ENCODE results near the gene CLEC11A.
"Not testable (repeated sequence)": the region's sequence is repeated elsewhere in the genome, so short reads cannot be mapped to it uniquely, and the experiment has no call there.

The CLEC11A gene

DNA sequence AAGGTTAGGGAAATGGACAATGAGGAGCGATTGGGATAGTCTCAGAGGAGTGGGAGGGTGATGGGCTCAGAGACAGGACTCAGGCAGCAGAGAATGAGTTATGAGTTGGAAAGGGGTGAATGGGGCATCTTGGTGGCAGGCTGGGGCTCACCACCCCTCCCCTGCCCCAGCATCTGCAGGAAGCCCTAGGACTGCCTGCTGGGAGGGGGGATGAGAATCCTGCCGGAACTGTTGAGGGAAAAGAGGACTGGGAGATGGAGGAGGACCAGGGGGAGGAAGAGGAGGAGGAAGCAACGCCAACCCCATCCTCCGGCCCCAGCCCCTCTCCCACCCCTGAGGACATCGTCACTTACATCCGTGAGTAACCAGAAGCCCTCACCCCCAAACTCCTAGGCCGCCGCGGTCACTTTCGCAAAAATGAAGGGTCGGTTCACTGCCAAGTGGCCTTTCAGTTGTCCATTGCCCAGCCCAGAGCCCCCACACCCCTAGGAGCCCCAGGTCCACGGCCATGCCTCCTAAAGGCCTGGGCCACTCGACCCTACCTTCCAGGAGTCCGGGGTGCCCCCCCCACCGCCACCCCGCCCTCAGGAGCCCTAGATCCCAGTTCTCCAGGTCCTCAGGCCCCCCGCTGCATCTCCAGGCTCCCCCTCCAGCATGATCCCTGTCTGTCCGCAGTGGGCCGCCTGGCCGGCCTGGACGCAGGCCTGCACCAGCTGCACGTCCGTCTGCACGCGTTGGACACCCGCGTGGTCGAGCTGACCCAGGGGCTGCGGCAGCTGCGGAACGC lies 764 bp downstream of the CLEC11A start:
- DNase-seq = no peak

DNA sequence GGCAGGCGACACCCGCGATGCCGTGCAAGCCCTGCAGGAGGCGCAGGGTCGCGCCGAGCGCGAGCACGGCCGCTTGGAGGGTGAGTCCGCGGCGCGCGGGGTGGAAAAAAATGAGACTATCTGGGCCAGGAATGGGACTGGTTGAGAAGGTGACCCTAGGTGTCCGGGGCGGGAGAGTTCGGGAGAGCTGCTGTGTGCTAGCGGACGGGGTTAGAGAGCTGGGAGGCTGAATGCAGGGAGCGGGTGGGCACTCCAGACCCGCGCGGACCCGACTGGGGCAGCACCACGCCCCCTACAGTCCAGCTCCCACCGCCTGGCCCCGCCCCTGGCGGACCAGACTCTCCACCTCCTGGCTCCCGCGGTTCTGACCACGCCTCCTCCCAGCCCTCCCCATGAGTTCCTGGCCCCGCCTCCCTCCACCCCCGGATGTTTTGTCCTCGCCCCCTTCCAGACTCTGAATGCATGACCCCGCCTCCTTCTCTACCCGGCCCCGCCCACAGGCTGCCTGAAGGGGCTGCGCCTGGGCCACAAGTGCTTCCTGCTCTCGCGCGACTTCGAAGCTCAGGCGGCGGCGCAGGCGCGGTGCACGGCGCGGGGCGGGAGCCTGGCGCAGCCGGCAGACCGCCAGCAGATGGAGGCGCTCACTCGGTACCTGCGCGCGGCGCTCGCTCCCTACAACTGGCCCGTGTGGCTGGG lies 1.5 kb downstream of the CLEC11A start:
- no peak for DNase-seq

DNA sequence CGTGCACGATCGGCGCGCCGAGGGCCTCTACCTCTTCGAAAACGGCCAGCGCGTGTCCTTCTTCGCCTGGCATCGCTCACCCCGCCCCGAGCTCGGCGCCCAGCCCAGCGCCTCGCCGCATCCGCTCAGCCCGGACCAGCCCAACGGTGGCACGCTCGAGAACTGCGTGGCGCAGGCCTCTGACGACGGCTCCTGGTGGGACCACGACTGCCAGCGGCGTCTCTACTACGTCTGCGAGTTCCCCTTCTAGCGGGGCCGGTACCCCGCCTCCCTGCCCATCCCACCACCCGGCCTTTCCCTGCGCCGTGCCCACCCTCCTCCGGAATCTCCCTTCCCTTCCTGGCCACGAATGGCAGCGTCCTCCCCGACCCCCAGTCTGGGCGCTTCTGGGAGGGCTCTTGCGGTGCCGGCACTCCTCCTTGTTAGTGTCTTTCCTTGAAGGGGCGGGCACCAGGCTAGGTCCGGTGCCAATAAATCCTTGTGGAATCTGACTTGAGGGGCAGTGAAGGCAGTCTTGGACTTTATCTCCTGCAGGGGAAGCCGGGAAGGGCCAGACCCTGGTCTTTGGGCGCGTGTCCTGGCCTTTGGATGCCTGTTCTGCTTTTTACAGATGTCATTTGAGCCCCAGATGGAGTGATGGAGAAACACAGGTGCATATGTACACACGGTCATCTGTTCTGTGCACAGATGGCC lies 2.2 kb downstream of the CLEC11A start:
- no peak for DNase-seq

DNA sequence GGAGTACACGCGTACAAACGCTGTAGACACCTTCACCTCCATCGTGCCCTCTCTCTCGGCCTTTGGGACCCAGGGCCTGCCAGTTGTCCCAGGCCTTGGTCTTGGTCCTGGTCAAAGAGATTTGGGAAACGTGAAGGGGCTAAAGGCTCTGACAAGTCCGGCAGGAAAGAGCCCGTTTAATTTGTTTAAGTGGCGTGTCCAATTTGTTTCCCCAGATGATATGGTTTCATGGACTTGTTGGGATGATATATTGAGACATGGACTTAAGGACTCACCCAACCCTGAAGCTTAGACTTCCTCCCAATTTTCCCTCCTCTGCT lies 2.7 kb downstream of the CLEC11A start:
- DNase-seq = no peak

DNA sequence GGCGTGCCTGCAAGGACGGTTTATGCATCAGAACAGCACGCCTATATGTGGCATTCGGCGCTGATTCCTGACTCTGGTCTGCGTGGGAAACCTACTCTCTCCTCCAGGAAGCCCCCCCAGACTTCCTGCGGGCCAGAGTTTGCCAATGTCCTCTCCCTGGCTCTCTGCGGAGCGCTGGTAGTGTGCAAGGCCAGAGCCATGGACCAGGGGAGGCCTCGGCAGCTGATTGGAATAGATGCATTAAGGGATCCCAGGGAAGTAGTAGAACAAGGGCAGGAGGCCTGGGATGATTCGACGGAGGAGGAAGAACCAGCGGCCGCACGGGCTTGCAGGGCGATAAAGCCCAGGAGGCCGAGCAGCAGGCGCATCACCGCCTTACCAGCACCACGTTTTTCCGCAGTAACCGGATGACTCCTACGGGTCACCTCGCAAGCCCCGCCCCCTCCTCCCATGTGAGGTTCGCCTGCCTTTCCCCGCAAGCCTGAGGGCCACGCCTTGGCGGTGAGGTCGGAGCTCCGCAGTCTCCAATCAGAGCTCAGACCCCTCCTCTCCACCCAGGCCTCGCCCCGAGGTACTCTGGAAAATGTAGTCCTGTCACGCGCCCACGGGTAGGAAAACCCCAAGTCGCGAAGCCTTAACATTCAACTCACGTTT lies 5.0 kb downstream of the CLEC11A start:
- no peak for DNase-seq

DNA sequence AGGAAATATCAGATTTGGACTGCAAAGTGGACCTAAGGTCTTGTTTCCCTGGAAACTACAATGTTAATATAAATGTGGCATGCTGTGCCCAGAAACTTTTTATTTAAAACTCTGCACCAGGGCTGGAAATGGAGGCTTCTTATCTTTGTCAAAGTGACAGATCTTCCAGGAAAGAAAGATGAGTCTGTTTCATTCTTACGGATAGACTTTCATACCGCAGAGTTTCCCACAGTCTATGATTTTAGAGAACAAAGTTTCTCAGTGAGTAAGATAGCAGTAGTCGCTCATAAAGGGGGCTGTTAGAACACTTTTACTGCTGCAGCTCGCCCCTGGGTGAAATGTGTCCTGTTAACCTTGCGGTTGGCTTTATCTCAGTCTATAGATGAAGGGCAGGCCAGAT lies 6.7 kb downstream of the CLEC11A start:
- no peak for DNase-seq

DNA sequence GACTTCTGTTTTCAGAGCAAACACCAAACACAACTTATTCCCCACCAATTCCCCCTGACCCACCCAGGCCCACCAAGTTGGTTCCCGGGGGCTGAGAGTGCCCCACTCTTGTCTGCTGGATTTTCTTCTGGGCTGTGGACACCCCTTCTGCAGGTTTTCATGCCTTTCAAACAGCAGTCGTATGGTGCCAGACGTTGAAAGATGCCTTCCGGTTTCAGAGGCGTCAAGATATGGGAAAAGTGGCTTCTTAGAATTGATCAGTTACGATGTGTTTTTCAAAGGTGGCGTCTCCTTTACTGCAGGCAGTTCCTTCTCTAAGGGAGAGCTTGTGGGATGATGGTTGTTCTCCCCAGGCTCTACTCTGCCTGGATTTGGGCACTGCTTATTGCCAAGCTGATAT lies 12.7 kb downstream of the CLEC11A start:
- no peak for DNase-seq

DNA sequence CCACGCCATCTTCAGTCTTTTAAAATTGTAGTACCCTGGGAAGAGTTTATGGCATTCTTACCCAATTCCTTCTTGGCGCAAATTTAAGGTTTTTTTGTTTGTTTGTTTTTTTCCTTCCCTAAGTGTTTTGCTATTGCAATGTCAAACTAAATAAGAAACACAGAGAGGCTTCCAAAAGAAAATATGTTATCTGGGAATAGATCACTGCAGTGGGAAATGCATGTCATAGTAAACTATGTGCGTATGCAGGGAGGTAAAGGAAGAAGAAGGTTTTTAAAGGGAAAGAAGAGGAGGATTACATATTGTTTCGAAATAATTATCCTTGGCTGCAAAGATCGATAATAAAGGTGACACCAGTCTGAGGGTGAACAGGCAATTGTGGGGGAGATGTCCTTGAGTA lies 13.2 kb downstream of the CLEC11A start:
- DNase-seq = no peak

DNA sequence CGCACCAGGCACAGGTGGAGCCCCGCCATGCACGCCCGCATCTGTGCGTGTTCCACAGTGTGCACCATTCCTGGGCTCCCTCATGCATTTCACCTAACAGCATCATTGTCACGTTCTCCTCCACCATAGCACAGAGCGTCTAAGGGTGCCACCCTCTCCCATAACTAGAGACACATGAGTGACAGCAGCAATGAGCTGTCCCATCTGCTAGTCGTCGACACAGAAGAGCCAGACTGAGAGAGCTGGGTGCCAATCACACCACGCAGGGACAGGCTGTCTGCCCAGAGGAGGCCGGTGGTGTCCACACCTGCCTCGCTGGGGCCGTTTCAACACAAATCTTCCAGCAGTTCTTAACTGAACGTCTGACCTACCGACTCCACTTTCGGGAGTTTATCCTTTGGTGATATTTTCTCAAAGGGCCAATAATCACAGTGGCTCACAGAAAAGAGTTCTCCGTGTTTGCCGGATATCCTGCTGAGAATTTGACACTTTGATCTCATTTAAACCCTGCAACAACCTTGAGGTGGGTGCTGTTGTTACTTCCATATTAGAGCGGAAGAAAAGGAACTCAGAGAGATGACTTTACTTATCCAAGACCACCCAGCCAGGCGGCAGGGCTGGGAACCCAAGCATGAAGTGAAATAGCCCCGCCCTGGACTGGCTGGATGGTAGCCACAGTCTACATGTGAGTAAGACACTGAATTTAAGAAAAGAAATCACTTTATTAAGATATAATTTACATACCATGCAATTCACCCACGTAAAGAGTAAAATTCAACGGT lies 16.2 kb downstream of the CLEC11A start:
- no peak for DNase-seq

DNA sequence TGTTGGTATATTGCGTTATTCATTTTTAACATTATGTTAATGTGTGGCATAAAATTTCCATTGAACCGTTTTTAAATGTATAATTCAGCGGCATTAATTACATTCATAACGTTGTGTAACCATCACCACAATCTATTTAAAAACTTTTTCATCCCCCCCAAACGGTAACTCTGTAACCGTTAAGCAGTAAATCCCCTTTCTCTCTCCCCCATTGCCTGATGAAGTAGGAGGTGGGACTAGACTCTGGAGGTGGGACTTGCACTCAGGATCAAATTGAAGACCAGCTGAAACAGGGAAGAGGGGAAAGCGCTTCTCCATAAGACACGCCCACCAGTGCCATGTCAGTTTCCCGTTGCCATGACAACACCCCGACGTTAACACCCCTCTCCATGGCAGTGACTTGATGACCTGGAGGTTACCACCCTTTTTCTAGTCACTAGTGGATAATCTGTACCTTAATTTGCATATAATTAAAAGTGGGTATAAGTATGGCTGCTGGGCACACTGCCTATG lies 16.8 kb downstream of the CLEC11A start:
- DNase-seq = no peak

DNA sequence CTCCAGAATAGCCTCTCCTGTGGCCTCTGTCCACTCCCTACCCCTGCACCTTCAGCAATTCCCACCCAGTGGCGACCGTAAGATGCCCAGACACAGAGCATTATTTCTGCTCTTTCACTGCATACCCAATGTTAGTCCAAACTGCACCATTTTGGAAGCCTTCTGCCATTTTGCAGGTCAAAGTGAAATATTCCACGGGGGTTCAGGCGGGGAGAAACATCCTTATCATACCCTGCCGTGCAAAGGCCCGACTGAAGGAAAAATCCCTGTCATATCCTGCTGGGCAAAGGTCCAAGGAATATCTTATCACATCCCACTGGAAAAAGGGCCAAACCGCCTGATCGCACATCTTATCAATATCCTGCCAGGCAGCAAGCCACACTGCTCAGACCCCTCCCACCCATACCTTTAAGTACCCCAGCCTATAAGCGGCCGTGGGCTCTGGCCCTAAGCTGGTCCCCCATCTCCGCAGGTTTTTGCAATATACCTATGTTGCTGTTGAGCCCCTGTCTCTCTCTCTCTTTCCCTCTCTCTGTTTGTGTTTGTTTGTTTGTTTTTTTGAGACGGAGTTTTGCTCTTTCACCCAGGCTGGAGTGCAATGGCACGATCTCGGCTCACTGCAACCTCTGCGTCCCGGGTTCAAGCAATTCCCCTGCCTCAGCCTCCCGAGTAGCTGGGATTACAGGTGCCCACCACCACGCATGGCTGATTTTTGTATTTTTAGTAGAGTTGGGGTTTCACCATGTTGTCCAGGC lies 18.2 kb downstream of the CLEC11A start:
- no peak for DNase-seq

DNA sequence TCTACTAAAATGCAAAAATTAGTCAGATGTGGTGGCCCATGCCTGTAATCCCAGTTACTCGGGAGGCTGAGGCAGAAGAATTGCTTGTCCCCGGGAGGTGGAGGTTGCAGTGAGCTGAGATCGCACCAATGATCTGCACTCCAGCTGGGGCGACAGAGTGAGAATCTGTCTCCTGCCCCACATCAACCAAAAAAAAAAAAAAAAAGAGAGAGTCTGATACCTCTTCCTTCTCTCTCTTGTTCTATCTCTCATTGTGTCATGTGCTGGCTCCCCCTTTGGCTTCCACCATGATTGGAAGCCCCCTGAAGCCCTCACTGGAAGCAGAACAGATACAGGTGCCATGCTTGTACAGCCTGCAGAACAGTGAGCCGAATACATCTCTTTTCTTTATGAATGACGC lies 20.4 kb downstream of the CLEC11A start:
- DNase-seq = no peak

DNA sequence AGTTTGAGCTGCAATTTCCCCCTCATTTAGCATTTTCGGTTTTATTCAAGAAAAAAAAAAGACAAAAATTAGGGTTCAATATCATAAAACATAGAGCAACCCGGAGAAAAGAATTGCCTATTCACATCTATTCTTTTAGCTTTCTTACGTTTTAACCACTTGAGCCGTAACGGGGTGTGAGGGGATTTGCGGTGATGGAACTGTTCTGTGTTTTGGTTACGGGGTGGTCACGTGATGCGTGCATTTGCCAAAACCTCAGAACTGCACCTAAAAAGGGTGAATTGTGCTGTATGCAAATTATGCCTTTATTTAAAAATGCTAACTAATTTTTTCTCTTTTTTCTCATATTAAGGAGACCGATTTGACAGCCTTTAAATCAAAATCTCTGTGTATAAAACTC lies 22.1 kb downstream of the CLEC11A start:
- no peak for DNase-seq

DNA sequence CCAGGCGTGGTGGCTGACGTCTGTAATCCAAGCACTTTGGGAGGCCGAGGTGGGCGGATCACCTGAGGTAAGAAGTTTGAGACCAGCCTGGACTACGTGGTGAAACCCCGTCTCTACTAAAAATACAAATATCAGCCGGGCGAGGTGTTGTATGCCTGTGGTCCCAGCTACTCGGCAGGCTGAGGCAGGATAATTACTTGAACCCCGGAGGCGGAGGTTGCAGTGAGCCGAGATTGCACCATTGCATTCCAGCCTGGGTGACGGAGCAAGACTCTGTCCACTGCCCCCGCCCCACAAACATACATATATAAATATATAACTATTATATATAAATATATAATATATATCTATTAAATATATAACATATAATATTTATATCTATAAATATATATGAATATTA lies 24.0 kb downstream of the CLEC11A start:
- DNase-seq = not testable (repeated sequence)

DNA sequence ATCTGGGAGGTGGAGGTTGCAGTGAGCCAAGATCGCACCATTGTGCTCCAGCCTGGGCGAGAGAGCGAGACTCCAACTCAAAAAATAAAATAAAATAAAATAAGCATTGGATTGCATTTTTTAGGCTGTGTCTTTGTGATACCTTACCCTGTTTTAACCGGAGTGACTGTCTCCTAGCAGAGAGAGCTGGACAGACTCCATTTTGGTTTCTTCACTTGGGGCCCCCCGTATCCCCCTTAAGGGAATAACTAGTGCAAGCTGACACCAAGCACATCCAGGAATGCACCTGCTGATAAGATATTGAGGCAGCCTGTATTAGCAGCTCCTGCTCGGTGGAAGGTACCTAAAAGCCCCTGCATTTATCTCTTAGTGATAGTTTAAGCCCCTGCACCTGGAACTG lies 26.3 kb downstream of the CLEC11A start:
- DNase-seq = no peak

DNA sequence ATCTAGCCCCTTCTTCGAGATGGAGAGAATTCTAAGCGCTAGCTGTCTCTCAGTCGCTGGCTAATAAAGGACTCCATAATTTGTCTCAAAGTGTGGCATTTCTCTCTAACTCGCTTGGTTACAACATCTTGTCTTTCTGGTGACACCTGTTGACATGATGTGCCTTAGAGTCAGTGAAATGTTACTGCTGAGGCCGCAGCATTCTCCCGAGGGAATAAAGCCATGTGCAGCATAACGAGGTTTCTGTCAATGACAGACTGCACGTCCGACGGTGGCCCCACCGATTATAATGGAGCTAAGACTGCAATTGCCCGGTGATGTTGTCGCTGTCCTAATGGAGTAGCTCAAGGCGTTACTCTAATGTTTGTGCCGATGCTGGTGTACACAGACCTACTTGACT lies 26.8 kb downstream of the CLEC11A start:
- no peak for DNase-seq

DNA sequence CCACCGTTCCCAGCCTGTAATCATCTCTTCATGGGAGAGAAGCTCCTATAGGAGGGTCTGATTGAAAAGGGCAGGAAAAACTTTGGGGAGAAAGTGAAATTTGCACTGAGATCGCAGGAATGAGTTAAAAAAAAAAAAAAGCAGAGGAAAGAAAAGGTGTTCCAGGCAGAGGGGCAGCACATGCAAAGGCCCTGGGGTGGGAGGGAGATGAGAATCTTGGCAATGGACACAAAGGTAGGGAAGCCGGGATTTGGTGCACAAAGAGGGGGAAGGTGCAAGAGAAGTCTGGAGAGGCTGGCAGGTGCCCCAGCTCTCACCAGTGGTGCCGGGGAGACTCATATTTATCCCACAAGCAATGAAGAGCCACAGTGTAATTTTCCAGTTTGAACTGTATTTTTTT lies 30.7 kb downstream of the CLEC11A start:
- no peak for DNase-seq

DNA sequence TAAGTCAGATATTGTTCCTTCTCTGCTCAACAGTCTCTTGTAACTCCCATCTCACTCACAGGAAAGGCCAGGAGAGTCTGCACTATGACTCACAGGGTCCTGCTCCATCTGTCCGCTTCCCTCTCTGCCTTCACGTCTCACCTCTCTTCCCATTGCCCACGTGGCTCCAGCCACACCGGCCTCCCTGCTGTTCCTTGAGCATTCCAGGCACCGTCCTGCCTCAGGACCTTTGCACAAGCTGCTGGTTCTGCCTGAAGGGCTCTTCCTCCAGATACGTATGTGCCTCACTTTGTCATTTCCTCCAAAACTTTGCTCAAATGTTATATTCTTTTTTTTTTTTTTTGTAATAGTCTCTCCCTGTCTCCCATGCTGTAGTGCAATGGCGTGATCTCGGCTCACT lies 33.1 kb downstream of the CLEC11A start:
- DNase-seq = not testable (repeated sequence)

DNA sequence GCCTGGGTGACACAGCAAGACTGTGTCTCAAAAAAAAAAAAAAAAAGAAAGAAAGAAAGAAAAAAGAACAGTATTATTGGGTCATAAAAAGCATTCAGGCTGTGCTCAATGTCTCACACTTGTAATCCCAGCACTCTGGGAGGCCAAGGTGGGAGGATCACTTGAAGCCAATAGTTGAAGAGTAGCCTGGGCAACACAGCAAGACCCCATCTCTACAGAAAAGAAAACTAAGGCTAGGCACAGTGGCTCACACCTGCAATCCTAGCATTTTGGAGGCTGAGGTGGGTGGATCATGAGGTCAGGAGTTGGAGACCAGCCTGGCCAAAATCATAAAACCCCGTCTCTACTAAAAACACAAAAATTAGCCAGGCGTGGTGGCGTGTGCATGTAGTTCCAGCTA lies 34.5 kb downstream of the CLEC11A start:
- not testable (repeated sequence) for DNase-seq

DNA sequence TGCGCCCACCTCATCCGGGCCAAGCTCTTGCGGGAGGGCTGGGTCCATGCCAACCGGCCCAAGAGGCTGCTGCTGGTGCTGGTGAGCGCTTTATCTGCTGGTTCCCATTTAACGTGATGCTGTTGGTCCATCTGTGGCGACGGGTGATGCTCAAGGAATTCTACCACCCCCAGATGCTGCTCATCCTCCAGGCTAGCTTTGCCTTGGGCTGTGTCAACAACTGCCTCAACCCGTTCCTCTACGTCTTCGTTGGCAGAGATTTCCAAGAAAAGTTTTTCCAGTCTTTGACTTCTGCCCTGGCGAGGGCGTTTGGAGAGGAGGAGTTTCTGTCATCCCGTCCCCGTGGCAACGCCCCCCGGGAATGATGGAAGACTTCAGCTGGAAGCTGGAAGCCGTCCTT lies 35.9 kb downstream of the CLEC11A start:
- DNase-seq = not testable (repeated sequence)

DNA sequence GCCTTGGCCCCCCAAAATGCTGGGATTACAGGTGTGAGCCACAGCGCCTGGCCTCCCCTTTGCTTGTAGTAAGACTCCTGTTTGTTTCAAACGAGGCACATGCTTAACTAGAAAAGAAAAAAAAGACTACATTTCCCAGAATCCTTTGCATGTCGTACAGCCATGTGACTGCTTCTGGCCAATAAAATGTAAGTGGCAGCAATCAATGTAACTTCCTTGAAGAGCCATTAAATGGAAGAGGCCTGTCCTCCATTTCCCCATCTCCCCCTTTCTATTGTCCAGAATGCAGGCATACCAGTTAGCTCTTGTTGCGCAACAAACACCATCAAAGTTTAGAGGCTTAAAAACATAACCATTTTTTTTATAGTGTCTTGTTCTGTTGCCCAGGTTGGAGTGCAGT lies 36.7 kb downstream of the CLEC11A start:
- no peak for DNase-seq

DNA sequence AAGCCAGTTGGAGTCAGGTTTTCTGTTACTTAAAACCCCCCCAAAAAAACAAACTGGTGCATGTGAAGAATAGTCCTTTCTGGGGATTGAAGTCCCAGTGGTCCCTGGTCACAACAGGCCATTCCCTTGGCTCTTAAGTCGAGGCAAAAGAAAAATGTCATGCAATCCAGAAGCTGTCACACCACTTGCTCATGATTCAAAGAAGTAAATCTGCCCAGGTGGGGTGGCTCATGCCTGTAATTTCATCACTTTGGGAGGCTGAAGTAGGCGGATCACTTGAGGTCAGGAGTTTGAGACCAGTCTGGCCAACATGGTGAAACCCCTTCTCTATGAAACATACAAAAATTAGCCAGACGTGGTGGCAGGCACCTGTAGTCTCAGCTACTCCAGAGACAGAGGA lies 38.3 kb downstream of the CLEC11A start:
- not testable (repeated sequence) for DNase-seq

All from NCI-H2107 (cell line).